Head of caudate nucleus (tissue), 42 donors: ENCODE data around the gene SLC4A5.
"Not testable (repeated sequence)": the region's sequence is repeated elsewhere in the genome, so short reads cannot be mapped to it uniquely, and the experiment has no call there.

Experiments
- DNase-seq, 42 donors: peaks; one replicate each; pipeline versions ENCODE4 v3.0.0 to v3.0.0-alpha.2; 2020 to 2021; ENCODE audit warnings: mixed read lengths in 7 of 42
- intact Hi-C: fragments of 100-400 bp; cut with DNase I; formaldehyde crosslinking; loops from one replicate; pipeline ENCODE4 v1.15.0; 2022

The SLC4A5 gene

GRCh38 chr2:74371421-74371820, 28.2 kb upstream of the SLC4A5 start:
- DNase-seq: no peak
- intact Hi-C loops: no loop called here

- DNase-seq: no peak
- intact Hi-C loops: no loop called here
These were observed 26.8 kb upstream of the SLC4A5 start for GRCh38 chr2:74369976-74370375.

DNA sequence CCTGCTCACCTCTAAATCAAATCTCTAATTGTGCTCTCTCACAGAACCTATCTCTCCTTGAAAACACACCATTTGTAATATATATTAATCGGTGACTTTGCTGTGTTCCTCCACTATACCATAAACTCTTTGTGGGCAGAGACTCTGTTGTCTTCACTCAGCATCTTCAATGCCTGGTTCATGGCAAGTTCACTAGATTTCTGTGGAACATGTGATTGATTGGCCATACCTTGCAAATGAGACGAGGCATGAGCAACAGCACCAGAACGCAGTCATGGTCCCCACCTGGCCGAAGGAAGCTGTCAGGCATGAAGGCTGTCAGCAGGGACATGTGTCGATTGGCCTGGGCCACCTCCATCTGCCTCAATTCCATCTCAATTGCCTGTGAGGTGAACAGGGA, 25.3 kb upstream of the SLC4A5 start:
- intact Hi-C loops: no loop called here
- DNase-seq: no peak

- intact Hi-C loops: no loop called here
- no peak for DNase-seq
These were observed 24.6 kb upstream of the SLC4A5 start for GRCh38 chr2:74367789-74368188.

DNA sequence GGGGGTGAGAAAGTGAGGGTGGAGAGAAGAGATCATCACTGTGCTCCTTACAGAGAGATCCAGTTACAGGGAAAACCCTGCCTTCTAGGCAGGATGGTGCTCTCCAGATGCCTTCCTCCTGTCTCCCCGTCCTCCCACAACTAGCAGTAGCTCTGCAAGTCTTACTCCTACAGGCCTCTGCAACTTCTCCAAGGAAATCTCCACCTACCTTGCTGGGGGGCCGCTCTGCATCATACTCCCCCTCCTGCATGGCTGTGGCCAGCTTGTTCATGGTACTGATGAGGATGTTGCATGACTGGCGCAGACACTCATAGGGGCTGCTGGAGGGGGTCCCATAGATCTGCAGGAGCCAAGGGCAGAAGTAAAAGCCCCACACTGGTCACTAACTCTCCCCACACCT, 22.8 kb upstream of the SLC4A5 start:
- peak in 12 of 42 donors; percentile 18 to 66 (median 50) for DNase-seq
- intact Hi-C loops: no loop called here

DNA sequence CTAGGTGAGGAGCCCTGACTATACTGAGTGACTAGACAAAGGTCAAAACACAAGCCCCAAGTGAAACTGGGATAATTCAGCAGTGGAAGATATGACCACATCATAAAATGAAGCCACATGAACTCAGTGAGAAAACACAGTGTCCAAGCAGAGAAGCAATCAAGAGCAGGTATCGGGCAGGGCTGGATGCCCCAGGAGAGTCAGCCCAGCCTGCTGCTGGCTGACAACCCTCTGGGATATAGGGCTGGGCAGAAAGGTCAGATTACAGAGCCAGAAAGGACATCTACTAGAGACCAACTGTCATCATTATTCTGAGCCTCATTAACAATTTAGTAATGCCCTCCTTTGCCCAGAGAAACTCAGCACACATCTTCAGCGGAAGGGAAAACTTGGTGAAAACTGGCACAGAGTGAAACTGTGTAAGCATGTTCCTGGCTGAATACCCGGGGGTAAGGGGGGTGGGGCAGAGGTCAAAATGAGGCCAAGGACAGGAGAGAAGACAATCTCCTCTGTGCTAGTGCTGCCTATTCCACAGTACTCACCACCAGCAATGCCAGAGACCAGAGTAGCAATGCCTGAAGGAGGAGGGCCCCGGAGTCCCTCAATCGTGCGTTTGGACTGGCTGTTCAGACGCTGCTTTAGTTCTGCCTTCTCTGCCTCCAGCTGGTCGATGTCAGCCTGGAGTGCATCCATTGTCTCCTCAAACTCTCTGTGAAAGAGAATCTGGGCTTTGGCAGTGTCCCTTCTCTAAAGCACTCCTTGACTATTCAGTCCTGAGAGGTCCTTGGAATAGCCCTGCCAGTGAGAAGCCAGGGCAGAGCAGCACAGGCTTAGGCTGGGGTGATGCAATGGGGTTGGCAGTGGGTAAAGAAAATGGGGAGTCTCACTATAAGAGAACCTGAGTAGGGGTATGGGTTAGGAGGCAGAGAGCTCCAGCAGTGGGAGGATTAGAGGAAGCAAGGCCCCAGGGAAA, 21.6 kb upstream of the SLC4A5 start:
- intact Hi-C loops: no loop called here
- DNase-seq: peak in 7 of 42 donors; percentile 9 to 45 (median 32)

DNA sequence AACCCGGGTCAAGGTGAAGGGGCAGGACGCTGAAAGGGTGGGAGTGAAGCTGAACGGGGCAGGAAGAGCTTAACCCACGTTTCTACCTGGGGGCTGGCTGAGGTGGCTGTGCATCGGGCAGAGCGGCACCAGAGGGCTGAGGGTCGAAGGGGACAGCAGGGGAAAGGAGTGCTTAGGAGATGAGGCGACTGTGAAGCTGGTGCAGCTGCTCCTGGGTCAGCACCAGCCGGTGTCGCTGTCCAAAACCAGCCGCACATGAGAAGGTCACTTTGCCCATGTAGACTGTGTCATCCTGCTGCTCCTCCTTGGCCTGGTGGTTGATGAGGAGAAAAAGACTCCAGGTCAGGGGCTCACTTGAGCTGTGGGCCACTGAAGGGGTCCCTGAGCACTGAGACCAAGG, 18.1 kb upstream of the SLC4A5 start:
- intact Hi-C loops: no loop called here
- DNase-seq: no peak

- DNase-seq: no peak
- intact Hi-C loops: no loop called here
These were observed 14.4 kb upstream of the SLC4A5 start for GRCh38 chr2:74357627-74358026.

DNA sequence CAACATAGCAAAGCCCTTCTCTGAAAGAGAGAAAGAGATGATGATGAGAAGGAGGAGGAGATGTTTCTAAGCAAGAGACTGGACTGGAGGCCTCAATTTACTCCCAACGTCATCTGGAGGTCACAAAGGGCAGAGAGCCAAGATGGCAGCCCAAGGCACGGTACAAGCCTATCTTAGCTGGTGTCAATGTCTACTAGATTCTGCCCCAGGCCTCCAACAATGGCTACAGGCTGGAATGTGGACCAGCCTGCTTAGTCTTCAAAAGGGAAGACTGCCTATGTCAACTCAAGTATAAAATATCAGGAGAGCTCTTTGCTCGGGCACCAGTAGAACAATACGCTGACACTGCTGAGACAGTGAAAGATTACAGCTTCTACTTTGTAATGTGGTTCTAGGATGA, 6.7 kb upstream of the SLC4A5 start:
- DNase-seq: no peak
- intact Hi-C loops: no loop called here

- intact Hi-C loops: no loop called here
- DNase-seq: no peak
These were observed 4.5 kb upstream of the SLC4A5 start for GRCh38 chr2:74347742-74348141.

DNA sequence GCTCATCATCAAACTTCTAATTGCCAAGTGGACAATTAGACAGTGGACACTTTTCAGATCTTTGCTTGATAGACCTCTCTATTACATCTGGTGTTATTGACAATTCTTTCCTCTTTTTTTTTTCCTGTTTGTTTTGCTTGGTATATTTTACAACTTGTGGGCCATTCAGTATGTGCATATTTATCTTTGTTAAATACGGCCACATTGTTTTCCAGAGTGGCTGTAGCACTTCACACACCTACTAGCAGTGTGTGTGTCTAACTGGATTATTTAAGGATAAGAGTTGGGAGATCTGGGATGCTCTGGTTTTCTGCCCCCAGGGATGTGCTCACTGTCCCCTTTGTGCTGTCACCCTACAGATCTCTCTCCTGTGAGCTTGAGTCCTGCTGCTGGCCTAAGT, 4.1 kb upstream of the SLC4A5 start:
- intact Hi-C loops: no loop called here
- no peak for DNase-seq

DNA sequence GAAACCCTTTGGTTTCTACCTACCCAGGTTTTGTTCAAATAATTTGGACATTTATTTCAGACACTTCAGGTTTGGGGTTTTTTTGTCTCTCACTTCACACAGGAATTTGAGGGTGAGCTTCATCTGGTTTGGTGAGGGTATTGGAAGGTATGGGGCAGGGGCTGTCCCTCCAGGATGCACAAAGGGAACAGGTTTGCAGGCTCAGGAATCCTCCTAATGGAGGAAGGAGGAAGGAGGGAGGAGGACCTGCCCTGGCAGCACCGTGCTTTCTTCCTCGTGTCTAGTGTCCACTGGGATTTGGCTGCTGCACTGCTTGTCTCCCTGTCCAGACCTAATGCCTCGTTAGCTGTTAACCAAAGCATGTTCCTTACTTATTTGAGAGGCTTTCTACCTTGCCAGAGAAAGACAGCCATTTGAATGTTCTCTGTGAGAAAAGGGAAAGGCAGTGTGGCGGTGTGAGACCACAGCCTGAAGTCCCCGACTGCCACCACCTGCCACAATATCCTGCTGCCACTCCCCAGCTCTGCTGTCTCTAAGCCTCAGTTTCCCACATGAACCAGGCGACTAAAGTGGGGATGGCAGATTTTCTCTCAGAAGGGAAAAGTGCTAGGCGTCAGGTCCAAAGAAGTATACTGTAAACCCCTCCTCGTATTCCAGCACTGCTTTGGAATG, 2.2 kb upstream of the SLC4A5 start:
- intact Hi-C loops: no loop called here
- no peak for DNase-seq

GRCh38 chr2:74336227-74336626, 7.0 kb downstream of the SLC4A5 start:
- intact Hi-C loops, DNase-seq: not testable (repeated sequence)

- DNase-seq: peak; percentile 70 to 93 (median 85)
- intact Hi-C loops: no loop called here
These were observed 8.3 kb downstream of the SLC4A5 start for GRCh38 chr2:74334931-74335333.

GRCh38 chr2:74333896-74334586, 9.2 kb downstream of the SLC4A5 start:
- DNase-seq: no peak
- intact Hi-C loops: no loop called here

- DNase-seq: peak in 19 of 42 donors; percentile 6 to 55 (median 27)
- intact Hi-C loops: no loop called here
These were observed 10.0 kb downstream of the SLC4A5 start for GRCh38 chr2:74333175-74333574.

GRCh38 chr2:74332550-74333174, 10.6 kb downstream of the SLC4A5 start:
- intact Hi-C loops: no loop called here
- no peak for DNase-seq

DNA sequence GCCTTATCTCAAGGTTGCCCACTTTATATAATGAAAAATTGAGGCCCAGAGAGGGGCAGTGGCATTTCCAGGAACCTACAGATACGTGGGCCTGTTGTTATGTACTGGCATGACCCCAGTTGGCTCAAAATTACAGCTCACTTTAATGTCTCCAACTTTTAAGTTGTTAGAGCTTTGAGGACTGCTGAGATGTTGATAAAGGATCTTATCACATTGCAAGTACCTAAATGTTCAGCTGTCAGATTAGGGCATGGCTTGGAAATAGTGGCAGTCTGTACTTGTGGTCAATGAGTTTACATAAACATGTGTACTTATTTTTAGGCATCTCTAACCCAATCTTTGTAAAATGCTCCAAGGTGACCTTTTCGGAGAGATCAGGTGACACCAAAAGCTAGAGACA, 14.6 kb downstream of the SLC4A5 start:
- DNase-seq: no peak
- intact Hi-C loops: no loop called here

DNA sequence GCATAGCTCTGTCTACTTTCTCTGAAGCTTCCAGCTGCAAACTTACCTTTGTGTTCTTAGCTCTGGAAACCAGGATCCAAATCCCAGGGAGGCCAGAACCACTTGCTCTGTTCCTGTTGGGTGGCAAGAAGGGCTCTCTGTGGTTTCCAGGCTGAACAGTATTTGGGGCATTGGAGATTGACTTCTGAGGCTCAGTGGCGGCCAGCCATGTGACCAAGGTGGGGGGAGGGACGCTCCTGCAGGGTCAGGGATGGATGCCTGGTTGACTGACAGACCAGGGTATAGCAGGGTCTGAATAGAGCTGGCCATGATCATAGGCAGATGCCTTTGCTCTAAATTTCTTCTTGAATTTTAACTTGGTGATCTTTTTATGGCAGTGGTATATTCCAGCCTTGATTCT, 15.1 kb downstream of the SLC4A5 start:
- DNase-seq: no peak
- intact Hi-C loops: no loop called here
